SK-N-SH (cell line): ENCODE measurements around the gene LIN37. TPM values are rescaled to one million over a fixed set of nuclear protein-coding genes. Genes with fewer than 3 reads are reported as not detected.
A peak's percentile ranks its signal among the peaks of the same experiment; 100 is the strongest.

Experiments
- CTCF ChIA-PET: fragments of 300-600, 350-600 bp; formaldehyde crosslinking; extraction: SDS; loops from one replicate; lab custom pipeline; 2021; lab: Yijun Ruan, JAX
- POLR2A ChIA-PET: fragments of 350-600 bp; sonication (Branson Sonifier 250); formaldehyde crosslinking; extraction: SDS; loops from one replicate; lab custom pipeline; 2020; ENCODE audit warnings: antibody characterized with exemption, inconsistent platforms; lab: Yijun Ruan, JAX
- DNase-seq: peaks from one replicate; pipeline ENCODE4 v3.0.0; 2012
- H2AFZ ChIP-seq: fragments of 200-600 bp; sonication (generic); 2 replicates; pipeline ENCODE4 v1.8.1; 2016; ENCODE audit warnings: antibody characterized with exemption, mild to moderate bottlenecking, low read depth
- H3F3A ChIP-seq: fragments of 200-600 bp; sonication (generic); replicated peaks from 2 replicates; pipeline ENCODE3; 2016; ENCODE audit warnings: antibody characterized with exemption, mild to moderate bottlenecking; ENCODE audit not compliant: insufficient read depth
- H3K27ac ChIP-seq, 2 experiments: fragments of 200-500 bp in 1 of 2; fragments of 200-600 bp in 1 of 2; sonication (Bioruptor generic) in 1 of 2; sonication (generic), shearing (Covaris generic) in 1 of 2; 2 replicates each; pipeline versions ENCODE4 v1.5.1 to v1.6.1; 2014 to 2016; ENCODE audit warnings: low read depth in 2 of 2, inconsistent platforms in 1 of 2, low read length in 1 of 2, mild to moderate bottlenecking in 1 of 2, mixed read lengths in 1 of 2
- H3K27me3 ChIP-seq: fragments of 200-600 bp; sonication (generic), shearing (Covaris generic); 2 replicates; pipeline ENCODE4 v1.6.1; 2016; ENCODE audit warnings: mixed run types; ENCODE audit not compliant: insufficient read depth
- H3K36me3 ChIP-seq, 2 experiments: fragments of 200-500 bp in 1 of 2; fragments of 200-600 bp in 1 of 2; sonication (Bioruptor generic) in 1 of 2; sonication (generic) in 1 of 2; replicated peaks in 1 of 2; 2 replicates each; pipeline versions ENCODE3 to v1.5.1; 2014 to 2016; ENCODE audit warnings: low read length in 1 of 2, mild to moderate bottlenecking in 1 of 2; ENCODE audit not compliant: insufficient read depth in 2 of 2, control insufficient read depth in 1 of 2
- H3K4me1 ChIP-seq, 2 experiments: fragments of 200-500 bp in 1 of 2; fragments of 200-600 bp in 1 of 2; sonication (Bioruptor generic) in 1 of 2; sonication (generic), shearing (Covaris generic) in 1 of 2; 2 replicates each; pipeline versions ENCODE4 v1.5.1 to v1.6.1; 2014 to 2016; ENCODE audit warnings: low read depth in 1 of 2, low read length in 1 of 2, mixed run types in 1 of 2; ENCODE audit not compliant: insufficient read depth in 2 of 2, control insufficient read depth in 1 of 2
- H3K4me2 ChIP-seq: fragments of 200-600 bp; sonication (generic), shearing (Covaris generic); 2 replicates; pipeline ENCODE4 v1.6.1; 2017; ENCODE audit warnings: mixed run types
- H3K4me3 ChIP-seq, 2 experiments: fragments of 200-500 bp in 1 of 2; fragments of 200-600 bp in 1 of 2; sonication (Bioruptor generic) in 1 of 2; sonication (generic), shearing (Covaris generic) in 1 of 2; 2 replicates each; pipeline versions ENCODE4 v1.5.1 to v1.8.1; 2014 to 2016; ENCODE audit warnings: low read depth in 2 of 2, inconsistent platforms in 1 of 2, low read length in 1 of 2, mild to moderate bottlenecking in 1 of 2, mixed read lengths in 1 of 2, moderate library complexity in 1 of 2
- H3K79me2 ChIP-seq: fragments of 200-600 bp; sonication (generic); 2 replicates; pipeline ENCODE4 v1.8.1; 2017; ENCODE audit warnings: mild to moderate bottlenecking; ENCODE audit not compliant: insufficient read depth
- H3K9ac ChIP-seq: fragments of 200-600 bp; sonication (generic); 2 replicates; pipeline ENCODE4 v1.6.1; 2017; ENCODE audit warnings: mixed run types
- H3K9me2 ChIP-seq: fragments of 200-600 bp; sonication (generic); 2 replicates; pipeline ENCODE4 v1.6.1; 2017; ENCODE audit warnings: mixed run types
- H3K9me3 ChIP-seq: fragments of 200-600 bp; sonication (generic); 2 replicates; pipeline ENCODE4 v1.6.1; 2017; ENCODE audit warnings: mixed run types, mild to moderate bottlenecking, moderate library complexity
- H4K20me1 ChIP-seq: fragments of 200-600 bp; sonication (generic); 2 replicates; pipeline ENCODE4 v1.6.1; 2017; ENCODE audit warnings: mild to moderate bottlenecking, mixed run types; ENCODE audit not compliant: insufficient read depth
- ELF1 ChIP-seq: IDR thresholded peaks from 2 replicates; pipeline ENCODE4 v1.4.0; 2012
- EP300 ChIP-seq, 2 experiments: IDR thresholded peaks; 2 replicates each; pipeline versions ENCODE4 v1.4.0 to v1.6.1; 2012; ENCODE audit warnings: borderline replicate concordance in 1 of 2, low read depth in 1 of 2, low read length in 1 of 2
- FOXM1 ChIP-seq: IDR thresholded peaks from 2 replicates; pipeline ENCODE4 v1.4.0; 2012; ENCODE audit warnings: low read depth, mild to moderate bottlenecking
- NFIC ChIP-seq: IDR thresholded peaks from 2 replicates; pipeline ENCODE4 v1.4.0; 2012; ENCODE audit warnings: borderline replicate concordance
- POLR2AphosphoS5 ChIP-seq: IDR thresholded peaks from 2 replicates; pipeline ENCODE4 v1.6.1; 2012; ENCODE audit warnings: low read depth, low read length
- RCOR1 ChIP-seq: fragments of 150-350 bp; IDR thresholded peaks from 2 replicates; pipeline ENCODE4 v1.6.1; 2017; ENCODE audit warnings: antibody characterized with exemption, low read length
- REST ChIP-seq: IDR thresholded peaks from 2 replicates; pipeline ENCODE4 v1.6.1; 2012; ENCODE audit warnings: mild to moderate bottlenecking, low read depth, low read length, moderate library complexity
- TEAD4 ChIP-seq: IDR thresholded peaks from 2 replicates; pipeline ENCODE4 v1.4.0; 2012; ENCODE audit warnings: mild to moderate bottlenecking, borderline replicate concordance; ENCODE audit not compliant: insufficient read depth
- YY1 ChIP-seq: IDR thresholded peaks from 2 replicates; pipeline ENCODE4 v1.4.0; 2012; ENCODE audit warnings: low read depth, mild to moderate bottlenecking
- ZBTB33 ChIP-seq: IDR thresholded peaks from 2 replicates; pipeline ENCODE4 v1.4.0; 2012; ENCODE audit warnings: low read depth, borderline replicate concordance
- WGBS: methylation state at CpG from one replicate; pipeline ENCODE4 v1.1.6; 2017; ENCODE audit warnings: low lambda C conversion rate; 5-methylcytosine and 5-hydroxymethylcytosine counted together
- polyA plus RNA-seq, 3 experiments: library from polyadenylated mRNA; depleted of rRNA; stranded (reverse); fragments of >200 nt; gene quantifications; 2 replicates each; pipeline ENCODE4 v1.2.3, GENCODE V29; 2012

The LIN37 gene
- polyA plus RNA-seq, 1 of the 3 experiments (the other 2 are of a cell fraction), result 21.1 TPM

- H3K27me3 ChIP-seq, result no peaks in the 10 kb centered on the region
Measured at GRCh38 chr19:35764432-35765315, 16.3 kb downstream of the LIN37 start.

GRCh38 chr19:35766571-35767104, 18.3 kb downstream of the LIN37 start:
- H3K27me3 ChIP-seq, result no peaks in the 10 kb centered on the region
- H3K4me1 ChIP-seq, result no peaks in the 10 kb centered on the region
- H3K79me2 ChIP-seq, result no peaks in the 10 kb centered on the region
- no peaks in the 10 kb centered on the region for H4K20me1 ChIP-seq
- 93% methylated on average over 11 of the region's 11 CpGs for WGBS
- CTCF ChIA-PET, result interaction anchor here (1.2 kb wide), 1 partner anchor 89 kb away, joined by 3 read pairs; no protein-coding TSS in a partner anchor
- H3K9me2 ChIP-seq, result no peaks in the 10 kb centered on the region
- H2AFZ ChIP-seq, result no peak overlapping the region
- no peak overlapping the region for H3K4me2 ChIP-seq
- peaks cover 9 to 12% of the 10 kb centered on the region in 2 experiments for H3K36me3 ChIP-seq
- DNase-seq, result no peak
- no peaks in the 10 kb centered on the region for H3F3A ChIP-seq
- no peak overlapping the region for H3K4me3 ChIP-seq
- 0 out of 2 replicates have a peak, but pooled peaks have one; percentile 4 for TF ChIP-seq POLR2AphosphoS5
- no peak for TF ChIP-seq ZBTB33
- no peak overlapping the region for H3K9ac ChIP-seq
- POLR2A ChIA-PET, result interaction anchor here (0.8 kb wide), 1 partner anchor 9 kb away, joined by 3 read pairs; the partner anchor contains the start of gene HSPB6
- no peak overlapping the region for H3K27ac ChIP-seq
- no peaks in the 10 kb centered on the region for H3K9me3 ChIP-seq

More at GRCh38 chr19:35764432-35765315, 16.3 kb downstream of the LIN37 start:
- 94% methylated on average over 17 of the region's 17 CpGs for WGBS
- peaks cover 13% of the 10 kb centered on the region for H3K79me2 ChIP-seq
- H3K4me1 ChIP-seq, result peaks cover 0 to 2% of the 10 kb centered on the region in 2 experiments; a peak in 1 of 4 replicates
- H3K4me2 ChIP-seq, result no peak overlapping the region
- H4K20me1 ChIP-seq, result no peaks in the 10 kb centered on the region
- H3K4me3 ChIP-seq, result no peak overlapping the region
- CTCF ChIA-PET, result interaction anchor here (1.1 kb wide), 1 partner anchor 11 kb away, joined by 3 read pairs; no protein-coding TSS in a partner anchor
- no peak overlapping the region for H3K27ac ChIP-seq
- H3F3A ChIP-seq, result no peaks in the 10 kb centered on the region
- DNase-seq, result no peak
- no peak for TF ChIP-seq REST
- TF ChIP-seq POLR2AphosphoS5, result no peak
- TF ChIP-seq EP300 (IDR thresholded peaks at IDR 0.05; ENCODE audit: borderline replicate concordance in 1 of 2, low read depth in 1 of 2, low read length in 1 of 2), result no peak
- no peak for TF ChIP-seq RCOR1
- TF ChIP-seq FOXM1, result no peak
- TF ChIP-seq TEAD4, result no peak
- TF ChIP-seq YY1, result no peak
- TF ChIP-seq NFIC, result no peak
- TF ChIP-seq ELF1, result no peak
- TF ChIP-seq, all 33 proteins: peak for 0
- Histone ChIP-seq H3K9me3 (no peaks in the 10 kb centered on the region), H3K36me3 (peaks cover 9 to 28% of the 10 kb centered on the region in 2 experiments), H3K9me2 (no peaks in the 10 kb centered on the region), H2AFZ (no peak overlapping the region), H3K9ac (no peak overlapping the region)
- POLR2A ChIA-PET, result interaction anchor here (1.0 to 1.5 kb wide), 3 partner anchors 8 to 24 kb away, joined by 3 read pairs; partner anchors contain the start of genes PSENEN and U2AF1L4
